Psoas muscle (tissue), 8 donors: ENCODE data around the gene LRP10. TPM values are rescaled to one million over a fixed set of nuclear protein-coding genes. Genes with fewer than 3 reads are reported as not detected.

Experiments
- ATAC-seq, 4 donors: fragments of 200-7000 bp; cut with Tn5 transposase; one replicate each; pipeline ENCODE4 v1.9.1; 2020; ENCODE audit warnings: moderate library complexity in 3 of 4, mild to moderate bottlenecking in 2 of 4
- DNase-seq, 2 donors: peaks; one replicate each; pipeline ENCODE4 v3.0.0-alpha.2; 2020
- H3K27ac ChIP-seq: fragments of 200-600 bp; one replicate; pipeline ENCODE4 v1.8.0; 2022
- H3K27me3 ChIP-seq, 3 donors: fragments of 200-600 bp in 1 of 3; one replicate each; pipeline versions ENCODE4 v1.6.1 to v1.8.0; 2013 to 2022; ENCODE audit warnings: low read length in 2 of 3, mild to moderate bottlenecking in 2 of 3, moderate library complexity in 1 of 3; ENCODE audit not compliant: insufficient read depth in 3 of 3
- H3K36me3 ChIP-seq, 2 donors: fragments of 200-600 bp in 1 of 2; one replicate each; pipeline versions ENCODE4 v1.6.1 to v1.8.0; 2013 to 2022; ENCODE audit warnings: low read depth in 1 of 2, mild to moderate bottlenecking in 1 of 2, moderate library complexity in 1 of 2; ENCODE audit not compliant: insufficient read depth in 1 of 2
- H3K4me1 ChIP-seq: fragments of 200-600 bp; one replicate; pipeline ENCODE4 v1.8.0; 2022
- H3K4me3 ChIP-seq: fragments of 200-600 bp; one replicate; pipeline ENCODE4 v1.8.0; 2022; ENCODE audit warnings: mild to moderate bottlenecking
- H3K9me3 ChIP-seq: fragments of 200-600 bp; one replicate; pipeline ENCODE4 v1.8.0; 2022
- CTCF ChIP-seq: fragments of 200-600 bp; IDR thresholded peaks from one replicate; pipeline ENCODE4 v1.8.0; 2022; ENCODE audit warnings: antibody characterized with exemption
- WGBS, 3 donors: extraction: QIAGEN DNeasy Blood & Tissue Kit; methylation state at CpG; one replicate each; pipeline versions ENCODE4 v1.1.6 to v1.1.7; 2013; 5-methylcytosine and 5-hydroxymethylcytosine counted together
- intact Hi-C, 2 donors: fragments of 100-400 bp; cut with DNase I; formaldehyde crosslinking; loops; one replicate each; pipeline versions ENCODE4 v1.11.0 to v1.14.2; 2022
- polyA plus RNA-seq, 3 donors: library from polyadenylated mRNA; stranded (reverse); fragments of 200-250 nt; gene quantifications; one replicate each; pipeline ENCODE4 v1.2.3, GENCODE V29; 2013
- total RNA-seq, 4 donors: library from RNA; stranded (reverse); fragmentation: NEBNext Ultra II Directional in 2 of 4; extraction: Animal tissue kit (Norgen Biotek cat#: 25700) in 2 of 4; gene quantifications; one replicate each; pipeline versions ENCODE4 v1.2.1 to v1.2.4, GENCODE V29; 2021 to 2023
- donor health status: healthy with polysubstance abuse.
- donor health status: DM: no; HTN: no; CAD: no; lungs with moderate emphysema.
- donor health status: Bipolar disorder and iron deficiency.
- donor health status: healthy.
- donor health status: DM: yes; HTN: yes; CAD: no.
- donor health status: DM: no; HTN: no; CAD: no.
- donor health status: DM: no; HTN: no; CAD: no.
- donor health status: DM: yes; HTN: yes; CAD: no.

The LRP10 gene
- total and polyA plus RNA-seq, 7 donors = 18.1 to 50.6 (median 33.1) TPM

GRCh38 chr14:22885975-22886374 lies 14.4 kb downstream of the LRP10 start:
- ATAC-seq (no peak), DNase-seq (peak in 1 of 2 donors; percentile 57)
- peak overlapping the region; percentile 65 for H3K4me3 ChIP-seq
- no peak for TF ChIP-seq CTCF
- no peaks in the 10 kb centered on the region for H3K4me1 ChIP-seq
- no peaks in the 10 kb centered on the region for H3K9me3 ChIP-seq
- intact Hi-C loops = no loop called here
- 87 to 89% (median 89%) methylated on average over 21 of the region's 21 CpGs for WGBS, 3 donors
- H3K27me3 ChIP-seq = peaks cover 0 to 26% (median 0%) of the 10 kb centered on the region in 3 donors
- no peak overlapping the region for H3K27ac ChIP-seq
- H3K36me3 ChIP-seq = no peaks in the 10 kb centered on the region

DNA sequence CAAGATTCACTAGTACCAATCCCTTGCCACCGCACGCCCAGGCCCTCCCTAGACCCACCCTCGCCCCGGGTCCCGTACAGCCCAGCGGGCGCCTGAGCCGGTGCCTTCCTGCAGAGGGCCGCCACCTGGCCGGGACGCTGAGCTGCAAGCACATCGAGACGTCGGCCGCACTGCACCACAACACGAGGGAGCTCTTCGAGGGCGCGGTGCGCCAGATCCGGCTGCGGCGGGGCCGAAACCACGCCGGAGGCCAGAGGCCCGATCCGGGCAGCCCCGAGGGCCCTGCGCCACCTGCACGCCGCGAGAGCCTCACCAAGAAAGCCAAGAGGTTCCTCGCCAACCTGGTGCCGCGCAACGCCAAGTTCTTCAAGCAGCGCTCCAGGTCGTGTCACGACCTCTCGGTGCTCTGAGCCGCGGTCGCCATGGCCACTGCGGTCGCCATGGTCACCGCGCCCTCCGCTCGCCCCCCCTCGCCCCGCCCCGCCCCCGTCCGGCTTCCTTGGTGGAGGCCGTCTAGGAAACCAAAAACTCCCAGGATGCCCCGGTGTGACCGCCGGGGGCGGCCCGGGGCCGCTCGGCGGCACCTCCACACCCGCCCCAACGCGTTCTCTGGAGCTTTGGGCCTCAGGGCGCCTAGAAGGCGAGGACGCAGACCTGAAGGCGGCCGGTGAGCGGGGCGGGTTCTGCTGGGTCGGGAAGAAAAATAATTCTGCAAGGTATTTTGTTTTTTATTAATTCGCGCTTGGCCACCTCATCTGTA lies 15.1 kb downstream of the LRP10 start:
- 4 to 5% (median 4%) methylated on average over 66 to 77 of the region's 77 CpGs for WGBS, 3 donors
- Histone ChIP-seq H3K36me3 (no peaks in the 10 kb centered on the region), H3K27me3 (peaks cover 0 to 26% (median 0%) of the 10 kb centered on the region in 3 donors), H3K4me1 (no peaks in the 10 kb centered on the region), H3K27ac (no peak overlapping the region), H3K9me3 (no peaks in the 10 kb centered on the region), H3K4me3 (peak overlapping the region; percentile 65)
- DNase-seq = peak; percentile 73 to 78
- peak; percentile 55 to 75 (median 62) for ATAC-seq
- intact Hi-C loops = no loop called here
- no peak for TF ChIP-seq CTCF

DNA sequence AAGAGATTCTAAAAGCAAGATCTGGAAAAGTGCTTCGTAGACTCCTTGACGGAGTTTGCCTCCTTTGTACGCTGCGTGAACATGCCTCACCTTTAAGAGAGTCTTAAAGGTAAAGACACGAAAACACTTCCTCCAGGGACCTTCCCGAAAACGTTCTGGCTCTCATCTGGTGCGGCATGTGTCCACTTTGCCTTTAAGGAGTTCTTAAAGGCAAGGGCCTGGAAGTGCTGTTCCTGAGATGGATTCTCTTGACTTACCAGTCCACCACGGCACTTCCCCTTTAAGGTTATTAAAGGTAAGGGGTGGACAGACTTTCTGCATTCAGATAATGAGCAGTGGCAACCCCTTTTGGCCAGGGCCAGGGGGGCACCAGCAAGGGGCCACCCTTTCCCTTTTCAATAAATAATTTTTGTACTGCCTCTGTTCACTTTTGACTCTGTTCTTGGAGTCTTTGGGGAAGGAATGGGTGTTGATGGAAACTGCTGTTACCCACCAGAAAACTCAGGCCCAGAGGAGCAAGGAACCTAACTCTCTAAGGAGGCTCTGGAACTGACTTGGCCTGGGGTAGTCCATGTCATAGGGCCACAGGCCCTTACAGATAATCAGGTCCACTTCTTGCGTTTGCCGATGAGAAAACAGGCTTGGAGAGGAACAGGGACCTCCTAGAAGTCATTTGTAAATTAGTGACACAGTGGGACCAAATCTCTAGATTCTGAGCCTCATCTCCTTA lies 15.9 kb downstream of the LRP10 start:
- H3K36me3 ChIP-seq = no peaks in the 10 kb centered on the region
- peak in 2 of 4 donors; percentile 13 to 18 for ATAC-seq
- H3K4me3 ChIP-seq = peak overlapping the region; percentile 65
- H3K27me3 ChIP-seq = peaks cover 0 to 26% (median 0%) of the 10 kb centered on the region in 3 donors
- TF ChIP-seq CTCF = no peak
- no peak overlapping the region for H3K27ac ChIP-seq
- intact Hi-C loops = no loop called here
- H3K4me1 ChIP-seq = no peaks in the 10 kb centered on the region
- H3K9me3 ChIP-seq = no peaks in the 10 kb centered on the region
- 33 to 42% (median 37%) methylated on average over 11 of the region's 11 CpGs for WGBS, 3 donors
- no peak for DNase-seq

GRCh38 chr14:22887990-22888378 lies 16.4 kb downstream of the LRP10 start:
- no peak for TF ChIP-seq CTCF
- Histone ChIP-seq H3K9me3 (no peaks in the 10 kb centered on the region), H3K36me3 (no peaks in the 10 kb centered on the region), H3K27me3 (peaks cover 0 to 26% (median 0%) of the 10 kb centered on the region in 3 donors), H3K27ac (no peak overlapping the region), H3K4me3 (no peak overlapping the region), H3K4me1 (no peaks in the 10 kb centered on the region)
- no peak for ATAC-seq
- DNase-seq = no peak
- WGBS, 3 donors = 73 to 77% (median 73%) methylated on average over 5 of the region's 5 CpGs
- intact Hi-C loops = no loop called here
